Posterior vena cava (tissue), 2 donors: ENCODE data around the gene TMEM233. TPM values are rescaled to one million over a fixed set of nuclear protein-coding genes. Genes with fewer than 3 reads are reported as not detected.
A peak's percentile ranks its signal among the peaks of the same experiment; 100 is the strongest.

ENCODE experiments used
- DNase-seq: peaks from one replicate; pipeline ENCODE4 v3.0.0-alpha.2; 2020; ENCODE audit warnings: low spot score
- intact Hi-C, 2 donors: fragments of 100-400 bp; cut with DNase I; formaldehyde crosslinking; loops; one replicate each; pipeline versions ENCODE4 v1.14.1 to v1.14.2; 2022 to 2023
- long read RNA-seq, 2 donors: library from polyadenylated mRNA; unstranded; transcript quantifications; one replicate each; pipeline ENCODE4 v2.0.0, GENCODE V29; 2020 to 2021
- total RNA-seq, 2 donors: library from RNA; stranded (reverse); fragmentation: NEBNext Ultra II Directional; extraction: Animal tissue kit (Norgen Biotek cat#: 25700); gene quantifications; one replicate each; pipeline ENCODE4 v1.2.1, GENCODE V29; 2021
- donor health status: DM: yes; HTN: yes; CAD: no.
- donor health status: DM: yes; HTN: yes; CAD: no.

The TMEM233 gene
- 1 to 10 TPM in 1 of 2 donors, under 1 TPM in 1; 0.90 to 1.2 TPM for total RNA-seq
- long read RNA-seq, donor 1, partial matches to known transcripts = 0 of 1 reads
- long read RNA-seq, donor 1, other reads (novel, unspliced or antisense) = 0 of 1 reads
- long read RNA-seq, donor 2, partial matches to known transcripts = 0 of 1 reads
- long read RNA-seq, donor 2, other reads (novel, unspliced or antisense) = 0 of 1 reads

- peak; percentile 84 for DNase-seq
- intact Hi-C loops = no loop called here
Observed at GRCh38 chr12:119593578-119594398, at the start of gene TMEM233. Gene TMEM233 (plus strand): TSS chr12:119593774. CDS start chr12:119593849, 75 bp downstream.

DNA sequence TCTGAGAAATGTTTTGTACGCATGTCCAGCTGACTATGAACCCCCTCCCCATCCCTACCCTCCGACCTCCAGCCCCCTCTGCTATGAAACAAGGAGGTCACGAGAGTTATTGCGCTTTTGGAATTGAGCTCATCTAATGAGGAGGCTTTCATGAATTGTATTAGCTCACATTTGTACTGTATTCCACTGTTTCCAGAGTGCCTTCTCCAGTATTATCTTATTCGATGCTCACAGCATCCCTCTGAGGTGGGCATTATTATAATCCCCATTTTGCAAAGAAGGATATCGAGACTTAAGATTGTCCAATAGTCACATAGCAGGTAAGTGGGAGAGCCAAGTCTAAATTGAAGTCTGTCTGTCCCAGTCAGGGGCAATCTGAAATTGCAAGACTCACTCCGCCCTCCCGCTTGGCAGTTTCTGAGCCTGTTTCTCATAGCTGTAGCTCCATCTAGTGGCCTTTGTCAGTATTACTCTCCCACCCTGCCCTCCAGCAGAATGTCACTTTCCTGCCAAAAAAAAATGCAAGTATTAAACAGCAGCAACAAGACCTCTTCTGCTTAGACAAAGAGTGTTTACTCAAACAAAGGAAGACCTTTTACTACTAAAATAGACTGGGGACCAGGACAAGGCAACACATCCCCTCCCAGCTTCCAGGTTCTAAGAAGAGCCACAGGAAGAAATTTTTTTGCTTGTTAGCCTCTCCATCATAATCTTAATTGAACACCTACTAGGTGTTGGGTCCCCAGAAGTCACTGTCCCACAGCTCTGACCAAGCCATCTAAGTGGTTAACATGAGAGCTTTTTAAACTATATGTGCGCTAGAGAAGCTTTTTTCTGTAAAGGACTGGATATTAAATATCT lies 48.6 kb upstream of the TMEM233 start:
- DNase-seq = peak; percentile 81

DNA sequence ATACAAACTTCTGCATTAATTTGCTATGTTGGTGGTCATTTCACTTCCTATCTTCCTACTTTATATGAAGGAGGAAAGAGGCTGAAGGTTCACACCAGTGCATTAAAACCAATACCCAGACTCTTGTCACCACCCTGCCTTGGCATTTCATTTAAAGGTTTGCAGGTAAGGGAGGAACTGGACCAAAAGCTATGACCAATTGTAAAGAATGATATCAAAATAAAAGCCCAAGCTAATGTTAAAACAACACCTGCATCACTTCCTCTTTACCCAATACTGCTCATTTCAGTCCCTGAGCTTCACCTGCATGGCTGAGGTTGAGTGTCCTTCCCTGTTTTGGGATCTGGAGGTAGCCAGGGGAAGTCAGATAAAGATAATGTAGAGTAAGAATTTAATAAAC lies 47.2 kb upstream of the TMEM233 start:
- no peak for DNase-seq
- intact Hi-C loops = no loop called here

More for the DNA sequence above, 48.6 kb upstream of the TMEM233 start:
- intact Hi-C loops = no loop called here

DNA sequence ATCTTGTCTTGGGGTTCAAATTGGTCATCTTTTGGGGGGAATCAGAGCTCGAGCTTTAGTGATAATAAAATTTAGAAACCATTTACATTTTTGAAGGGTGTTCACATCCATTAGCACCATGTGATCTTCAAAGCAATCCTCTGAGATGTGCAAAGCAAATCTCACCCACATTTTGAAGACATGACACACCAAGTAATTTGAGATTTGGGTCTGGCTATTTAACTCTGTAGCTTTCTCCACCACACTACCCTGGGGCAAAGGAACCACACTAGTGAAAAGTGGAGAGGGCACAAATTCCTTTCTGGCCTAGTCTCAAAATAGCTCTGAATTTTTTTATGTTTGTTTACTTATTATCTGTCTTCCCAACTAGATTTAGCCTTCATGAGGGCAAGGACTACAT lies 46.6 kb upstream of the TMEM233 start:
- intact Hi-C loops = no loop called here
- no peak for DNase-seq

- intact Hi-C loops = no loop called here
- no peak for DNase-seq
Observed at GRCh38 chr12:119556854-119557253, 36.7 kb upstream of the TMEM233 start.

DNA sequence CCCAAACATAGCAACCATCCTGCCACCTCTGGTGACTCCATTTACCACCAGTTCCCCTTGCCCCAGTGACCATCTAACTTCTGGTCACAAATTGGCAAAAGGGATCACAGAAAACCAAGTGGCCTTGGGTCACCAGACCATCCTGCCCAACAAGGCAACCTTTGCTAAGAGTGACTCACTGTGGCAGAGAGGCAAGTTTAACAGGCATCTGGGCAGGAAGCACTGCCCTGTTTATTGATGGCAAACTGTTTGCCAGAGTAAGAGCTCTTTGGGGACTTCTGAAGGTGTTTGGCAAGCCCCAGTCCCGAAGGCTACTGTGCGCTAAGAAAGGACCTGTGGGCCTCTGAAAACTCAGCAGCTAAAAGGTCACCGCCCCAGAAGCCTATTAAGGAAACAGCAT lies 28.2 kb upstream of the TMEM233 start:
- DNase-seq = no peak
- intact Hi-C loops = no loop called here

- intact Hi-C loops = no loop called here
- DNase-seq = no peak
Observed at GRCh38 chr12:119570771-119571170, 22.8 kb upstream of the TMEM233 start.

DNA sequence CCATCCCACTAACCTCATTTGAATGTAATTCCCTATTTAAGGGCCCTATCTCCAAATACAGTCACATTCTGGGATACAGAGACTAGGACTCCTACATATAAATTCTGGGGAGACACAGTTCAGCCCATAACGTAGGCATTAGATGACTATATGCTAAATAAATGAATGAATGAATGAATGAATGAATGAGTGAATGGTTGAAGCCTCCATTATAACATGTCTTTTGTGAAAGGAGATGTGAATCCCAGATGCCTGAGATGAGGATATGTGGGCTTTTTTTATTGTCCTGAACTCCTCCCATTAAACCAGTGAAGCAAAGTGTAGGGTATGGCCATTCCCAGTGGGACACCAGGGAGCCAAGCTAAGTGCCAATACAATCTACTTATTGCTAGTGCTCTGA lies 20.5 kb upstream of the TMEM233 start:
- DNase-seq = no peak
- intact Hi-C loops = no loop called here

DNA sequence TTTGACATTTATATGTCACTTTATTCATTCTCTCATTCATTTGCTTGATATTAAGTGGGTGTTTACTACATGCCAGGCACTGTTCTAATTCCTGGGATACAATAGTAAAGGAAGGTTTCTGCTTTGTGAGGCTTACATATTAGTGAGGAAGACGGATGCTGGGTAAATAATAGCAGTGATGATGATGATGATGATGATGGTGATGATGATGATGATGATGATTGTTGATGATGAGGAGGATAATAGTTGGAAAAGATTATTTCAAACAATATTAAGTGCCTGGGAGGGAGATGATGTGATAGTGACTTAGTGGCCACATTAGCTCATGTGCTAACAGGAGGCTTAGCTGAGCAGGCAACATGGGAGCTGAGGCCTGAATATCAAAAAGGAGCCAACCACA lies 19.3 kb upstream of the TMEM233 start:
- intact Hi-C loops = no loop called here
- DNase-seq = no peak

GRCh38 chr12:119576118-119576810 lies 17.3 kb upstream of the TMEM233 start:
- intact Hi-C loops = no loop called here
- DNase-seq = no peak

DNA sequence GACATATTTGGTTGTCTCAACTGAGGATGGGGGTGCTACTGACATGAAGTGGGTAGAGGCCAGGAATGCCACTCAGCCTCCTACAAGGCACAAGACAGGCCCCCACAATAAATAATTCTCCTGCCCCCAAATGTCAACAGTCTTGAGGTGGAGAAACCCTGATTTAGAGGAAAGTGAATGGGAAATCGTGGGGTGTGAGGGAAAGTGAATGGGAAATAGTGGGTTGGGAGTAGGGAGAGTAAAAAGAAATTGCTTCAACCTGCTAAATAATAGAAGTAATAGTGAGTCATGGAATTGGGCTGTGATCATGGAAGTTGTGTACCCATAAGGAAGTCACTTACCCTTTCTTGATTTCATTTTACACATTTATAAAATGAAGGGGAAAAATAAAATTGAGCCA lies 16.7 kb upstream of the TMEM233 start:
- intact Hi-C loops = no loop called here
- DNase-seq = no peak

- DNase-seq = no peak
- intact Hi-C loops = no loop called here
Observed at GRCh38 chr12:119578112-119578511, 15.5 kb upstream of the TMEM233 start.

DNA sequence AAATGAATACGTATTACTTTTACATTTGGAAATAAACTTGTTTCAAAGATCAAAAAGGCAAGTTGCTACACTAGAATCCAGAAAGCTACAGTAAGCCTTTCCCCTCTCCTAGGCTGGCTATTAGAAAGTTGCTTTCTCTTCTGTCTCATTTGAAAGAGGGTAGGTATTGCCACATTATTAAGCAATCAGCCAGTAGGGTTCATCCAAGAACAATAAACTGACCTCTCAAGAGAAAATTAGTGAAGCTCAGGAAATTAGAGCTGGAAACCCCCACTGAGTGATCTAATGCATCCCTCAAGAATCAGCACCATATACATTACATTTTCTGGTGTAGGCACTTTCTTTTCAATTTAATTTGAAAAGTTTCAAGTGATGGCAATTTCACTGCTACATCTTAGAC lies 4.5 kb upstream of the TMEM233 start:
- no peak for DNase-seq
- intact Hi-C loops = no loop called here

- DNase-seq = no peak
- intact Hi-C loops = no loop called here
Observed at GRCh38 chr12:119589634-119590033, 3.9 kb upstream of the TMEM233 start.

DNA sequence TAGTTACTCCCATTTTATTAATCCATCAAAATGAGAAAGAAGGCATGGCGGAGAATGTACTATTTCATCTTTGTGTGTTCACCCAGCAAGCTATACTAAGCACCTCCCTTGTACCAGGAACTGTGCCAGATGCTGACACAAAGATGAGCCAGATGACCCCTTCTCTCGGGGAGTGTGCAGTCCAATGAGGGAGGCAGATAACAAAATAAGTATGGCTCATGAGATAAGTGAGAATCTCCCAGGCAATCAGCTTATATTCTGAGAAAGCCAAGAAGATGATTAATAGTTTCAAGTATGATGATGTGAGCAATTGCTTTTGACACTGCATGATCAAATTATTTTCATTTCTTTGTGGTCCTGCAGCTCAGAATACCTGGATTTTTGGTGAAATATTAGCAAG lies 1.3 kb upstream of the TMEM233 start:
- intact Hi-C loops = no loop called here
- DNase-seq = no peak

DNA sequence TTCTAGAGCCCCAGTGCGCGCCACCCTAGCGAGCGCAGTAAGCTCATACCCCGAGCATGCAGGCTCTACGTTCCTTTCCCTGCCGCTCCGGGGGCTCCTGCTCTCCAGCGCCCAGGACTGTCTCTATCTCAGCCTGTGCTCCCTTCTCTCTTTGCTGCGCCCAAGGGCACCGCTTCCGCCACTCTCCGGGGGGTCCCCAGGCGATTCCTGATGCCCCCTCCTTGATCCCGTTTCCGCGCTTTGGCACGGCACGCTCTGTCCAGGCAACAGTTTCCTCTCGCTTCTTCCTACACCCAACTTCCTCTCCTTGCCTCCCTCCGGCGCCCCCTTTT lies 791 bp downstream of the TMEM233 start:
- DNase-seq = peak; percentile 73
- intact Hi-C loops = no loop called here

GRCh38 chr12:119594772-119595445 lies 1.3 kb downstream of the TMEM233 start:
- DNase-seq = peak; percentile 82

DNA sequence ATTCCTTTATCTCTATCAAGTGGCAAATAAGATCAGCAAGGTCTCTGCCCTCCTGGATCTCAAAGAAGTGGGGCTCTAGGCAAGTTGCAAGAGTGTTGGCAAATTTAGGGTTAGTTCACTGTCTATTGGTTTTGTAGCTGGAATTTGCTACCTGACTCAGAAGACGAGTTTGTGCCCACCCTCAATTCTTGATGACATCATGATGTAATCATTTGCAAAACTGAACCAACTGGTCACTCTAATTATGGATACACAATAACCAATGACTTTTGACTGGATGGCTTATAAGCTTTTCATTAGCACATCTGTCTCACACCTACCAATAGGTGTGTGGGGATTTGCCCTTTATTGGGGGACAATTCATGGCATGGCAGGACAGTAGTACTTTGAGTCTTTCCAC lies 4.6 kb downstream of the TMEM233 start:
- no peak for DNase-seq

More at GRCh38 chr12:119594772-119595445, 1.3 kb downstream of the TMEM233 start:
- intact Hi-C loops = no loop called here

More for the DNA sequence above, 4.6 kb downstream of the TMEM233 start:
- intact Hi-C loops = no loop called here
